GM12878 (cell line): Measurements from ENCODE around the gene TRUB2. TPM values are rescaled to one million over a fixed set of nuclear protein-coding genes. Genes with fewer than 3 reads are reported as not detected.

Source experiments
- BRCA1 ChIP-seq: IDR thresholded peaks from 2 replicates; pipeline ENCODE4 v1.6.1; 2011; ENCODE audit warnings: low read depth, low read length, improper control_type of control experiment
- EED ChIP-seq: sonication (generic); IDR thresholded peaks from 2 replicates; pipeline ENCODE4 v1.6.1; 2016; ENCODE audit warnings: antibody characterized with exemption, low read depth
- EP300 ChIP-seq, 2 experiments: fragments of 150-350 bp in 1 of 2; IDR thresholded peaks; 2 replicates each; pipeline ENCODE4 v1.6.1; 2011 to 2012; ENCODE audit warnings: low read depth in 2 of 2, low read length in 2 of 2, borderline replicate concordance in 1 of 2, improper control_type of control experiment in 1 of 2, inconsistent platforms in 1 of 2; ENCODE audit not compliant: control insufficient read depth in 1 of 2
- RCOR1 ChIP-seq: conservative IDR thresholded peaks from 2 replicates; pipeline ENCODE4 v1.6.1; 2012; ENCODE audit warnings: low read depth, low read length, improper control_type of control experiment
- SKIL ChIP-seq: fragments of 450-650 bp; IDR thresholded peaks from 2 replicates; pipeline ENCODE4 v1.6.1; 2017; ENCODE audit warnings: mild to moderate bottlenecking, low read depth, inconsistent platforms; ENCODE audit not compliant: poor library complexity, severe bottlenecking
- SMAD5 ChIP-seq: IDR thresholded peaks from 2 replicates; pipeline ENCODE4 v1.6.1; 2016; ENCODE audit warnings: antibody characterized with exemption, low read depth
- USF1 ChIP-seq: IDR thresholded peaks from 2 replicates; pipeline ENCODE4 v1.6.1; 2011; ENCODE audit warnings: borderline replicate concordance, low read depth, mild to moderate bottlenecking, moderate library complexity, mixed read lengths, low read length; ENCODE audit not compliant: insufficient read depth; ENCODE audit errors: extremely low read length
- YY1 ChIP-seq: IDR thresholded peaks from 2 replicates; pipeline ENCODE4 v1.6.1; 2011; ENCODE audit warnings: low read depth, mild to moderate bottlenecking, low read length
- polyA plus RNA-seq, 11 experiments: library from polyadenylated mRNA; depleted of rRNA in 4 of 11; unstranded in 6 of 11; stranded (reverse) in 5 of 11; fragments of >200 nt; fragmentation: Nextera tagmentation in 4 of 11; fragmentation: Illumina TruSeq in 1 of 11; extraction: Ambion mirVana in 4 of 11; extraction: Trizol in 1 of 11; gene quantifications; 1 replicate in 1 of 11; 2 replicates in 10 of 11; pipeline versions ENCODE4 v1.2.1 to v1.2.3, GENCODE V29; 2011 to 2016; ENCODE audit warnings: inconsistent platforms in 2 of 11, missing spikeins in 2 of 11, low read depth in 1 of 11
- total RNA-seq, 4 experiments: library from RNA; depleted of rRNA in 3 of 4; stranded (reverse); fragments of >200 nt in 3 of 4; fragmentation: Illumina TruSeq in 1 of 4; extraction: Trizol in 1 of 4; gene quantifications; 2 replicates each; pipeline versions ENCODE4 v1.2.1 to v1.2.3, GENCODE V29; 2013 to 2021
- TF ChIP-seq, protein P1 (sequence below): fragments of 450-650 bp; IDR thresholded peaks from 2 replicates; pipeline ENCODE4 v1.6.1; 2017; ENCODE audit warnings: mild to moderate bottlenecking, moderate library complexity

TRUB2 gene
- total and polyA plus RNA-seq, 10 of the 15 experiments (the other 5 are each of a cell fraction or from before 2014, with no cell fraction given) = 2.8 to 70.5 (median 37.2) TPM

- TF ChIP-seq, protein P1, sequence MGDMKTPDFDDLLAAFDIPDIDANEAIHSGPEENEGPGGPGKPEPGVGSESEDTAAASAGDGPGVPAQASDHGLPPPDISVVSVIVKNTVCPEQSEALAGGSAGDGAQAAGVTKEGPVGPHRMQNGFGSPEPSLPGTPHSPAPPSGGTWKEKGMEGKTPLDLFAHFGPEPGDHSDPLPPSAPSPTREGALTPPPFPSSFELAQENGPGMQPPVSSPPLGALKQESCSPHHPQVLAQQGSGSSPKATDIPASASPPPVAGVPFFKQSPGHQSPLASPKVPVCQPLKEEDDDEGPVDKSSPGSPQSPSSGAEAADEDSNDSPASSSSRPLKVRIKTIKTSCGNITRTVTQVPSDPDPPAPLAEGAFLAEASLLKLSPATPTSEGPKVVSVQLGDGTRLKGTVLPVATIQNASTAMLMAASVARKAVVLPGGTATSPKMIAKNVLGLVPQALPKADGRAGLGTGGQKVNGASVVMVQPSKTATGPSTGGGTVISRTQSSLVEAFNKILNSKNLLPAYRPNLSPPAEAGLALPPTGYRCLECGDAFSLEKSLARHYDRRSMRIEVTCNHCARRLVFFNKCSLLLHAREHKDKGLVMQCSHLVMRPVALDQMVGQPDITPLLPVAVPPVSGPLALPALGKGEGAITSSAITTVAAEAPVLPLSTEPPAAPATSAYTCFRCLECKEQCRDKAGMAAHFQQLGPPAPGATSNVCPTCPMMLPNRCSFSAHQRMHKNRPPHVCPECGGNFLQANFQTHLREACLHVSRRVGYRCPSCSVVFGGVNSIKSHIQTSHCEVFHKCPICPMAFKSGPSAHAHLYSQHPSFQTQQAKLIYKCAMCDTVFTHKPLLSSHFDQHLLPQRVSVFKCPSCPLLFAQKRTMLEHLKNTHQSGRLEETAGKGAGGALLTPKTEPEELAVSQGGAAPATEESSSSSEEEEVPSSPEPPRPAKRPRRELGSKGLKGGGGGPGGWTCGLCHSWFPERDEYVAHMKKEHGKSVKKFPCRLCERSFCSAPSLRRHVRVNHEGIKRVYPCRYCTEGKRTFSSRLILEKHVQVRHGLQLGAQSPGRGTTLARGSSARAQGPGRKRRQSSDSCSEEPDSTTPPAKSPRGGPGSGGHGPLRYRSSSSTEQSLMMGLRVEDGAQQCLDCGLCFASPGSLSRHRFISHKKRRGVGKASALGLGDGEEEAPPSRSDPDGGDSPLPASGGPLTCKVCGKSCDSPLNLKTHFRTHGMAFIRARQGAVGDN = no peak
- TF ChIP-seq RCOR1 (no peak), SKIL (no peak), SMAD5 (no peak), EP300 (IDR thresholded peaks at IDR 0.05; ENCODE audit: borderline replicate concordance in 1 of 2, control insufficient read depth in 1 of 2, low read depth in 2 of 2, low read length in 2 of 2) (no peak), EED (no peak), USF1 (no peak), YY1 (no peak), BRCA1 (no peak)
Measured at GRCh38 chr9:128257086-128257825, 65.0 kb downstream of the TRUB2 start (continued).

Other genes starting within 250 kb of the TRUB2 start
Only the 7 nearest of the 14 such genes appear.
- gene DNM1, start 119.1 kb downstream of the TRUB2 start, total RNA-seq (2014; rRNA removed) = 0.06 TPM in 1 of 2 replicates, not detected in the other
- gene DNM1, start 119.1 kb downstream of the TRUB2 start, total RNA-seq (2014; rRNA removed; fragmentation: Illumina TruSeq; extraction: Trizol) = not detected in 2 replicates
- 0.21 and 0.67 TPM in 2 replicates for gene DNM1, start 119.1 kb downstream of the TRUB2 start, total RNA-seq (2021)
- gene DNM1, start 119.1 kb downstream of the TRUB2 start, polyA plus RNA-seq (2011; rRNA removed) = 0.06 and 0.19 TPM in 2 replicates
- gene DNM1, start 119.1 kb downstream of the TRUB2 start, polyA plus RNA-seq (2014; fragmentation: Illumina TruSeq; extraction: Trizol) = 0.07 TPM in 1 of 2 replicates, not detected in the other
- gene DNM1, start 119.1 kb downstream of the TRUB2 start, polyA plus RNA-seq (2014; fragmentation: Nextera tagmentation; extraction: Ambion mirVana) = not detected
- 0.18 and 0.29 TPM in 2 replicates for gene DNM1, start 119.1 kb downstream of the TRUB2 start, polyA plus RNA-seq (2014; rRNA removed)
- gene DNM1, start 119.1 kb downstream of the TRUB2 start, polyA plus RNA-seq (2016; fragmentation: Nextera tagmentation; extraction: Ambion mirVana) = under 1 TPM; 0.09 to 0.28 TPM
- 20.2 and 20.7 TPM in 2 replicates for gene GOLGA2, start 46.4 kb downstream of the TRUB2 start, total RNA-seq (2014; rRNA removed)
- 18.3 and 19.2 TPM in 2 replicates for gene GOLGA2, start 46.4 kb downstream of the TRUB2 start, total RNA-seq (2014; rRNA removed; fragmentation: Illumina TruSeq; extraction: Trizol)
- 27.2 and 32.6 TPM in 2 replicates for gene GOLGA2, start 46.4 kb downstream of the TRUB2 start, total RNA-seq (2021)
- gene GOLGA2, start 46.4 kb downstream of the TRUB2 start, polyA plus RNA-seq (2011; rRNA removed) = 17.9 and 25.2 TPM in 2 replicates
- 28.0 and 31.4 TPM in 2 replicates for gene GOLGA2, start 46.4 kb downstream of the TRUB2 start, polyA plus RNA-seq (2014; fragmentation: Illumina TruSeq; extraction: Trizol)
- 1 to 10 TPM; 5.9 to 8.0 TPM for gene GOLGA2, start 46.4 kb downstream of the TRUB2 start, polyA plus RNA-seq (2014; fragmentation: Nextera tagmentation; extraction: Ambion mirVana)
- gene GOLGA2, start 46.4 kb downstream of the TRUB2 start, polyA plus RNA-seq (2014; rRNA removed) = 29.1 and 34.8 TPM in 2 replicates
- 10 to 100 TPM in 1 of 2 experiments, 1 to 10 TPM in 1; 9.3 to 11.5 TPM for gene GOLGA2, start 46.4 kb downstream of the TRUB2 start, polyA plus RNA-seq (2016; fragmentation: Nextera tagmentation; extraction: Ambion mirVana)
- gene SWI5, start 46.2 kb downstream of the TRUB2 start, total RNA-seq (2014; rRNA removed) = 16.9 and 21.9 TPM in 2 replicates
- gene SWI5, start 46.2 kb downstream of the TRUB2 start, total RNA-seq (2014; rRNA removed; fragmentation: Illumina TruSeq; extraction: Trizol) = 15.2 and 16.8 TPM in 2 replicates
- gene SWI5, start 46.2 kb downstream of the TRUB2 start, total RNA-seq (2021) = 13.3 and 15.9 TPM in 2 replicates
- 18.3 and 22.4 TPM in 2 replicates for gene SWI5, start 46.2 kb downstream of the TRUB2 start, polyA plus RNA-seq (2011; rRNA removed)
- gene SWI5, start 46.2 kb downstream of the TRUB2 start, polyA plus RNA-seq (2014; fragmentation: Illumina TruSeq; extraction: Trizol) = 14.2 and 15.8 TPM in 2 replicates
- gene SWI5, start 46.2 kb downstream of the TRUB2 start, polyA plus RNA-seq (2014; fragmentation: Nextera tagmentation; extraction: Ambion mirVana) = 10 to 100 TPM; 14.8 to 19.3 TPM
- gene SWI5, start 46.2 kb downstream of the TRUB2 start, polyA plus RNA-seq (2014; rRNA removed) = 22.0 and 23.9 TPM in 2 replicates
- 10 to 100 TPM; 31.4 to 36.2 TPM for gene SWI5, start 46.2 kb downstream of the TRUB2 start, polyA plus RNA-seq (2016; fragmentation: Nextera tagmentation; extraction: Ambion mirVana)
- 57.6 and 64.1 TPM in 2 replicates for gene COQ4, start 392 bp upstream of the TRUB2 start, total RNA-seq (2014; rRNA removed)
- 22.7 and 23.7 TPM in 2 replicates for gene COQ4, start 392 bp upstream of the TRUB2 start, total RNA-seq (2014; rRNA removed; fragmentation: Illumina TruSeq; extraction: Trizol)
- gene COQ4, start 392 bp upstream of the TRUB2 start, total RNA-seq (2021) = 39.3 and 39.4 TPM in 2 replicates
- 23.7 and 37.9 TPM in 2 replicates for gene COQ4, start 392 bp upstream of the TRUB2 start, polyA plus RNA-seq (2011; rRNA removed)
- 12.4 and 23.9 TPM in 2 replicates for gene COQ4, start 392 bp upstream of the TRUB2 start, polyA plus RNA-seq (2014; fragmentation: Illumina TruSeq; extraction: Trizol)
- 1 to 10 TPM; 3.8 to 9.1 TPM for gene COQ4, start 392 bp upstream of the TRUB2 start, polyA plus RNA-seq (2014; fragmentation: Nextera tagmentation; extraction: Ambion mirVana)
- gene COQ4, start 392 bp upstream of the TRUB2 start, polyA plus RNA-seq (2014; rRNA removed) = 61.6 and 62.2 TPM in 2 replicates
- 10 to 100 TPM; 60.5 to 61.1 TPM for gene COQ4, start 392 bp upstream of the TRUB2 start, polyA plus RNA-seq (2016; fragmentation: Nextera tagmentation; extraction: Ambion mirVana)
- gene SLC27A4, start 18.1 kb upstream of the TRUB2 start, total RNA-seq (2014; rRNA removed) = 9.8 and 14.0 TPM in 2 replicates
- gene SLC27A4, start 18.1 kb upstream of the TRUB2 start, total RNA-seq (2014; rRNA removed; fragmentation: Illumina TruSeq; extraction: Trizol) = 4.2 and 5.8 TPM in 2 replicates
- 13.5 and 13.9 TPM in 2 replicates for gene SLC27A4, start 18.1 kb upstream of the TRUB2 start, total RNA-seq (2021)
- gene SLC27A4, start 18.1 kb upstream of the TRUB2 start, polyA plus RNA-seq (2011; rRNA removed) = 1.5 and 4.4 TPM in 2 replicates
- gene SLC27A4, start 18.1 kb upstream of the TRUB2 start, polyA plus RNA-seq (2014; fragmentation: Illumina TruSeq; extraction: Trizol) = 2.0 and 5.5 TPM in 2 replicates
- 1 to 10 TPM in 1 of 2 experiments, under 1 TPM in 1; 0.13 to 1.1 TPM for gene SLC27A4, start 18.1 kb upstream of the TRUB2 start, polyA plus RNA-seq (2014; fragmentation: Nextera tagmentation; extraction: Ambion mirVana)
- gene SLC27A4, start 18.1 kb upstream of the TRUB2 start, polyA plus RNA-seq (2014; rRNA removed) = 9.4 and 12.9 TPM in 2 replicates
- 10 to 100 TPM in 1 of 2 experiments, 1 to 10 TPM in 1; 9.4 to 12.1 TPM for gene SLC27A4, start 18.1 kb upstream of the TRUB2 start, polyA plus RNA-seq (2016; fragmentation: Nextera tagmentation; extraction: Ambion mirVana)
- 55.9 and 62.0 TPM in 2 replicates for gene URM1, start 48.9 kb upstream of the TRUB2 start, total RNA-seq (2014; rRNA removed)
- gene URM1, start 48.9 kb upstream of the TRUB2 start, total RNA-seq (2014; rRNA removed; fragmentation: Illumina TruSeq; extraction: Trizol) = 27.8 and 31.4 TPM in 2 replicates
- 75.3 and 77.7 TPM in 2 replicates for gene URM1, start 48.9 kb upstream of the TRUB2 start, total RNA-seq (2021)
- gene URM1, start 48.9 kb upstream of the TRUB2 start, polyA plus RNA-seq (2011; rRNA removed) = 31.2 and 54.5 TPM in 2 replicates
- 30.4 and 72.5 TPM in 2 replicates for gene URM1, start 48.9 kb upstream of the TRUB2 start, polyA plus RNA-seq (2014; fragmentation: Illumina TruSeq; extraction: Trizol)
- gene URM1, start 48.9 kb upstream of the TRUB2 start, polyA plus RNA-seq (2014; fragmentation: Nextera tagmentation; extraction: Ambion mirVana) = 10 to 100 TPM in 1 of 2 experiments, 1 to 10 TPM in 1; 7.9 to 14.1 TPM
- gene URM1, start 48.9 kb upstream of the TRUB2 start, polyA plus RNA-seq (2014; rRNA removed) = 75.8 and 76.2 TPM in 2 replicates
- 10 to 100 TPM; 65.3 to 68.7 TPM for gene URM1, start 48.9 kb upstream of the TRUB2 start, polyA plus RNA-seq (2016; fragmentation: Nextera tagmentation; extraction: Ambion mirVana)
- 0.87 and 0.96 TPM in 2 replicates for gene CERCAM, start 98.4 kb upstream of the TRUB2 start, total RNA-seq (2014; rRNA removed)
- gene CERCAM, start 98.4 kb upstream of the TRUB2 start, total RNA-seq (2014; rRNA removed; fragmentation: Illumina TruSeq; extraction: Trizol) = 0.31 and 0.46 TPM in 2 replicates
- 1.2 TPM in 2 replicates for gene CERCAM, start 98.4 kb upstream of the TRUB2 start, total RNA-seq (2021)
- gene CERCAM, start 98.4 kb upstream of the TRUB2 start, polyA plus RNA-seq (2011; rRNA removed) = 3.2 and 6.7 TPM in 2 replicates
- 0.13 and 0.34 TPM in 2 replicates for gene CERCAM, start 98.4 kb upstream of the TRUB2 start, polyA plus RNA-seq (2014; fragmentation: Illumina TruSeq; extraction: Trizol)
- gene CERCAM, start 98.4 kb upstream of the TRUB2 start, polyA plus RNA-seq (2014; fragmentation: Nextera tagmentation; extraction: Ambion mirVana) = under 1 TPM; 0.05 TPM
- gene CERCAM, start 98.4 kb upstream of the TRUB2 start, polyA plus RNA-seq (2014; rRNA removed) = 1.1 and 1.5 TPM in 2 replicates
- 1 to 10 TPM in 1 of 2 experiments, under 1 TPM in 1; 0.45 to 1.1 TPM for gene CERCAM, start 98.4 kb upstream of the TRUB2 start, polyA plus RNA-seq (2016; fragmentation: Nextera tagmentation; extraction: Ambion mirVana)